Midbrain (tissue), 1 donor: ENCODE data around the gene FABP1.

ENCODE experiments used
- DNase-seq: peaks from one replicate; lab custom pipeline; 2025; lab: John Stamatoyannopoulos, UW

FABP1 gene

DNA sequence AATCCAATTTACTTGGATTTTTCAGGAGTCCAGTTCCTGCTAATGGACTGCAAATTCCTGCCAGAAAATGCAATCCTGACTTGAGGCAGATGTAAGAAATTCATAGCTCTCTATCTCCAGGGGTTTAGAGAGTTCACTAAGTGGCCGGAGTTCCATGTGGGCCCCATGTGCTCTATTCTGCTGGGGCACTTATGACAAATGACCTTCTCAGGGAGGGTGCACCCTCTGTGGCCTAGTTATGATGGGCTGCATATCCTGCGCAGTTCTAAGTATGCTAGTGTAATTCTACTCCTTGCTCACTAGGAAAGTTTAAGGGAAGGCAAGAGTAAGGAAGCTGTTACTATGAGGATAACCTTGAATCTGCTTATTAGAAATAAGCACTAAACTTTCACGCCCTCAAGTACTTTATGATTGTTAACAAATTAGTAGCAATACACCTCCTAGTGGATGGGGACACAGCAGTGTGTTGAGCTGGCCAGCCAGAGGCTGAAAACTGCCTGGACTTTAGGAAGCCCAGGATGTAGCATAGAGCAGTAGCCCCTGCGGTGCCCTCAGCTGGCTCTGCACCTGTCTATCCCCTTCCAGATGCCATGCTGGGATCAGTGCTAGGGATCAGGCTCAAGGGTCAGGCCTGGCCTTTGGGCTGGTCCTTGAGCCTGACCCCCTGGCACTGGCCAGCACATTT, 45.8 kb downstream of the FABP1 start:
- no peak for DNase-seq

DNA sequence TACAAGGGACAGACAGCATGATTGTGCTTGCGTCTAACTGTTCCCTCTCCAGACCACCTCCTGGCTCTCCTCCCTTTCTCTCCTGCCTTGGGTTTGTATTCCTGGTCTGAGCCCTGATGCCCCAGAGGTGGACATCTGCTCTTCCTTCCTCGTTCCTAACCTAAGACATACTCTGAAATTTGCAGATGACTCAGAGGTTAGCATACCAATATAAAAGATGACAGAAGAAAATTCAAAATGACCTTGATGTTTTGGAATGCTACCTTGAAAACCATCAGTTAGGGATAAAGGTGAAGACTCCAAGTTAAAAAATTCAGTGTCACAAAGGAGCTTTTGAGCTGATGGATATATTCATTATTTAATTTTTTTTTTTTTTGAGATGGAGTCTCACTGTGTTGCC, 47.3 kb downstream of the FABP1 start:
- no peak for DNase-seq

DNA sequence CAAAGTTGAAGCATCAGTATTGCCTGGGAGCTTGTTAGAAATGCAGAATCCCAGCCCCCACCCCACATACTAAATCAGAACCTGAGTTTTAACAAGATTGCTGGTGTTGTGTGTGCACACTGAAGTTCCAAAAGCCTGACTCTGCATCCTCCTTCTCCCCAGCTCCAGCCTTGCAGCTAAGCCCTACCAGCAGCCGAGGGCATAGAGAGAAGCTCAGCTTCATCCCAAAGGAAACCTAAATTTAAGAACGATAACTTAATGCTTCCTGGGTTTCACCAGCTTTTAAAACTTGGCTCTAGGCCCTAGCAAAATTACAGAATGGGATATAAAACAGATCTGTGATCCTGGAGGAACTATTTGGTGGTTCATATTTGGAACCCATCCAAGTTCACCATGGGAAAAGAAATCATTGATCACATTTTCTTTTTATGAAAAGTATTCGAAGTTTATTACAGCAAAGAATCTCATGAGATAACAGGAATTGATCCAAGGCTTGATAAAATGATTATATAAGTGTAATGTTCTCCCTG, 49.2 kb downstream of the FABP1 start:
- no peak for DNase-seq

DNA sequence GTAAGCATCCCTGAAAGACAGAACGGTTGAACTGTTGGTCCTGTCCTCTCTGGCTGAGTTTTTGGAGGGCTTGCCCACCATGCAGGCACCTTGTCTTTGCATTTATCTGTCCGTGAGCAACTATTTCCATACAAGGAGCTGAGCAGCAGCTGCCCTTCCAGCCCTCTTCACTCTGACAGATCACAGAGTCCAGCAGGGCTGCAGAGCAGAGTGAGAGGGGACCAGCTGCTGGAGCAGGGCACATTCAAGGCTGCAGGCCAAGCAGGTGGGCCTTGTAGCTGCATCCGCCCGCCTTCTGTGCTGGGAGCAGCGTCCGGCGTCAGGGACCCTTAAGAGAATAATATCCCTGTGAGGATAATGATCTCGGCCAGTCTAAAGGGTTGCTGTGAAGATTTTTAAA, 50.8 kb downstream of the FABP1 start:
- no peak for DNase-seq

DNA sequence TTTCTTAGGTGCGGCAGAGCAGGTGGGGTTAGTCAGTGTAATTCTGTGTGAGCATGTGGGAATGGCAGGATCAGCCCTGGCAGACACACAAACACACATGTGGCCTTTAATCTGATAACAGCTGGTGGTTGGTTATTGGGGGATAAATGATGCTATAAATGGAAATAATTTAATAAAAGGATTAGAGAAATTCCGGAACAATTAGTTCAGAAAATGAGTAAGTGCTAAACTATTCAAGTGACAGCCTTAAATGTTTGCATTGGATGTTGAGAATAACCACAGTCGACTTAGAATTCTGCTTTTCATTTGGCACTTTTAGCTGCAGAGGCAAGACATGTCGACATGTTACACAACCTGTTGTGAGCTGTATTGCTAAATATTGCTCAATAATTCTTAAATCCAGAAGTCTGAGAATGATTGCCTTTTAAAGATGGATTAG, 53.0 kb downstream of the FABP1 start:
- DNase-seq: no peak

DNA sequence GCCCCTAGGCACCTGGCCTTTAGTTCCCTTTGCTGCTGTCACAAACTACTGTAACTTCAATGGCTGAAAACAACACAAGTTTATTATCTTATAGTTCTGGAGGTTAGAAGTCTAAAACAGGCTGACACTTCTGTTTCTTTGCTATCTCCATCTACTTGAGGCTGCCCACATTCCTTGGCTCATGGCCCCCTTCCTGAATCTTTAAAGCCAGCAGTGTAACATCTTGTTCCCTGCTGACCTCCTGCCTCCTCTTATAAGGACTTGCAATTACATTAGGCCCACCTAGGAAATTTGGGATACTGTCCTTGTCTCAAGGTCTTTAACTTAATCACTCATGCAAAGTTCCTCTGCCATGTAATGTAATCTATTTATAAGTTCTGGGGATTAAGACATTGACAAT, 53.7 kb downstream of the FABP1 start:
- DNase-seq: no peak
